OCI-LY3 (cell line): ENCODE measurements around the gene PFDN1.

Experiments
- EZH2phosphoT487 ChIP-seq: fragments of 200-600 bp; shearing (Covaris generic); IDR thresholded peaks from 2 replicates; pipeline ENCODE4 v1.6.1; 2018; ENCODE audit warnings: antibody characterized with exemption, mixed run types, low read depth
- TF ChIP-seq, protein P1 (sequence below): fragments of 200-600, 300-600 bp; sonication (generic); IDR thresholded peaks from 2 replicates; pipeline ENCODE4 v1.5.1; 2014; ENCODE audit warnings: antibody characterized with exemption, low read length, low read depth

DNA sequence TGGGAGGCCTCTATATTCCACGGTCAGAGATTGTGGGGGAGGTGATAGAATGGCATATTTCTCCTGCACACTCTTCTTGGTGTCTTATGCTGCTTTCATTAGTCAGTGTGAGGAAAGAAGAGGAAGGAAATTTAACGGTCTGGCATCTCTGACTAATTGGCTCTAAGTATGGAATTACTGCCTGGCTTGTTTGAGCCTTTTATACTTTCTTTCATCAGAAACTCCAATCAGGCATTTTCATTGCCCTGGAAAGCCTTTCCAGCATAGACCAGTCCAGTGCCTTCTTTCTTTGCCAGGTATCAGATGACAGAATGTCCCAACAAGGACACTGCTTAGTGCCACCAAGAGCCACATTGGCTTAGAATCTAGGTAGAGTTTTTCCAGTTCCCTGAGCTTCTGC, 97.7 kb downstream of the PFDN1 start:
- TF ChIP-seq, protein P1, sequence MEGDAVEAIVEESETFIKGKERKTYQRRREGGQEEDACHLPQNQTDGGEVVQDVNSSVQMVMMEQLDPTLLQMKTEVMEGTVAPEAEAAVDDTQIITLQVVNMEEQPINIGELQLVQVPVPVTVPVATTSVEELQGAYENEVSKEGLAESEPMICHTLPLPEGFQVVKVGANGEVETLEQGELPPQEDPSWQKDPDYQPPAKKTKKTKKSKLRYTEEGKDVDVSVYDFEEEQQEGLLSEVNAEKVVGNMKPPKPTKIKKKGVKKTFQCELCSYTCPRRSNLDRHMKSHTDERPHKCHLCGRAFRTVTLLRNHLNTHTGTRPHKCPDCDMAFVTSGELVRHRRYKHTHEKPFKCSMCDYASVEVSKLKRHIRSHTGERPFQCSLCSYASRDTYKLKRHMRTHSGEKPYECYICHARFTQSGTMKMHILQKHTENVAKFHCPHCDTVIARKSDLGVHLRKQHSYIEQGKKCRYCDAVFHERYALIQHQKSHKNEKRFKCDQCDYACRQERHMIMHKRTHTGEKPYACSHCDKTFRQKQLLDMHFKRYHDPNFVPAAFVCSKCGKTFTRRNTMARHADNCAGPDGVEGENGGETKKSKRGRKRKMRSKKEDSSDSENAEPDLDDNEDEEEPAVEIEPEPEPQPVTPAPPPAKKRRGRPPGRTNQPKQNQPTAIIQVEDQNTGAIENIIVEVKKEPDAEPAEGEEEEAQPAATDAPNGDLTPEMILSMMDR, result no peak
- no peak for TF ChIP-seq EZH2phosphoT487
